H1 (cell line): ENCODE measurements around the gene TJP2. TPM values are rescaled to one million over a fixed set of nuclear protein-coding genes. Genes with fewer than 3 reads are reported as not detected.

Experiments
- BRCA1 ChIP-seq: IDR thresholded peaks from 2 replicates; pipeline ENCODE4 v1.6.1; 2012; ENCODE audit warnings: low read depth, low read length, improper control_type of control experiment
- CHD2 ChIP-seq: IDR thresholded peaks from 2 replicates; pipeline ENCODE4 v1.6.1; 2012; ENCODE audit warnings: low read length, improper control_type of control experiment
- CTBP2 ChIP-seq: IDR thresholded peaks from 2 replicates; pipeline ENCODE4 v1.7.0; 2011; ENCODE audit warnings: borderline replicate concordance, mild to moderate bottlenecking, moderate library complexity, mixed read lengths, low read length; ENCODE audit not compliant: insufficient read depth, insufficient read length
- MAFK ChIP-seq: IDR thresholded peaks from 2 replicates; pipeline ENCODE4 v1.6.1; 2012; ENCODE audit warnings: low read depth, mild to moderate bottlenecking, improper control_type of control experiment, low read length
- TAF1 ChIP-seq: IDR thresholded peaks from 2 replicates; pipeline ENCODE4 v1.6.1; 2011; ENCODE audit warnings: mild to moderate bottlenecking, low read depth, low read length
- polyA plus RNA-seq, 7 experiments: library from polyadenylated mRNA; depleted of rRNA in 3 of 7; stranded (reverse) in 5 of 7; unstranded in 2 of 7; fragments of >200 nt in 5 of 7; fragments of 200-250 nt in 2 of 7; gene quantifications; 1 replicate in 5 of 7; 2 replicates in 1 of 7; 4 replicates in 1 of 7; pipeline versions ENCODE4 v1.2.1 to v1.2.3, GENCODE V29; 2011 to 2013; ENCODE audit warnings: missing spikeins in 2 of 7, mixed read lengths in 2 of 7
- total RNA-seq: library from RNA; stranded (reverse); fragmentation: NEBNext Ultra II Directional; extraction: Animal tissue kit (Norgen Biotek cat#: 25700); gene quantifications from 2 replicates; pipeline ENCODE4 v1.2.1, GENCODE V29; 2021
- TF ChIP-seq, protein P1 (sequence below): fragments of 300-600 bp; sonication (generic); IDR thresholded peaks from 2 replicates; pipeline ENCODE4 v1.7.1; 2012; ENCODE audit warnings: low read length, moderate library complexity, mild to moderate bottlenecking, inconsistent platforms; ENCODE audit not compliant: insufficient replicate concordance

TJP2 gene
- total and polyA plus RNA-seq, 2 of the 8 experiments (the other 6 are each of a cell fraction or from before 2014, with no cell fraction given): 54.9 to 137 TPM

- TF ChIP-seq, protein P1, sequence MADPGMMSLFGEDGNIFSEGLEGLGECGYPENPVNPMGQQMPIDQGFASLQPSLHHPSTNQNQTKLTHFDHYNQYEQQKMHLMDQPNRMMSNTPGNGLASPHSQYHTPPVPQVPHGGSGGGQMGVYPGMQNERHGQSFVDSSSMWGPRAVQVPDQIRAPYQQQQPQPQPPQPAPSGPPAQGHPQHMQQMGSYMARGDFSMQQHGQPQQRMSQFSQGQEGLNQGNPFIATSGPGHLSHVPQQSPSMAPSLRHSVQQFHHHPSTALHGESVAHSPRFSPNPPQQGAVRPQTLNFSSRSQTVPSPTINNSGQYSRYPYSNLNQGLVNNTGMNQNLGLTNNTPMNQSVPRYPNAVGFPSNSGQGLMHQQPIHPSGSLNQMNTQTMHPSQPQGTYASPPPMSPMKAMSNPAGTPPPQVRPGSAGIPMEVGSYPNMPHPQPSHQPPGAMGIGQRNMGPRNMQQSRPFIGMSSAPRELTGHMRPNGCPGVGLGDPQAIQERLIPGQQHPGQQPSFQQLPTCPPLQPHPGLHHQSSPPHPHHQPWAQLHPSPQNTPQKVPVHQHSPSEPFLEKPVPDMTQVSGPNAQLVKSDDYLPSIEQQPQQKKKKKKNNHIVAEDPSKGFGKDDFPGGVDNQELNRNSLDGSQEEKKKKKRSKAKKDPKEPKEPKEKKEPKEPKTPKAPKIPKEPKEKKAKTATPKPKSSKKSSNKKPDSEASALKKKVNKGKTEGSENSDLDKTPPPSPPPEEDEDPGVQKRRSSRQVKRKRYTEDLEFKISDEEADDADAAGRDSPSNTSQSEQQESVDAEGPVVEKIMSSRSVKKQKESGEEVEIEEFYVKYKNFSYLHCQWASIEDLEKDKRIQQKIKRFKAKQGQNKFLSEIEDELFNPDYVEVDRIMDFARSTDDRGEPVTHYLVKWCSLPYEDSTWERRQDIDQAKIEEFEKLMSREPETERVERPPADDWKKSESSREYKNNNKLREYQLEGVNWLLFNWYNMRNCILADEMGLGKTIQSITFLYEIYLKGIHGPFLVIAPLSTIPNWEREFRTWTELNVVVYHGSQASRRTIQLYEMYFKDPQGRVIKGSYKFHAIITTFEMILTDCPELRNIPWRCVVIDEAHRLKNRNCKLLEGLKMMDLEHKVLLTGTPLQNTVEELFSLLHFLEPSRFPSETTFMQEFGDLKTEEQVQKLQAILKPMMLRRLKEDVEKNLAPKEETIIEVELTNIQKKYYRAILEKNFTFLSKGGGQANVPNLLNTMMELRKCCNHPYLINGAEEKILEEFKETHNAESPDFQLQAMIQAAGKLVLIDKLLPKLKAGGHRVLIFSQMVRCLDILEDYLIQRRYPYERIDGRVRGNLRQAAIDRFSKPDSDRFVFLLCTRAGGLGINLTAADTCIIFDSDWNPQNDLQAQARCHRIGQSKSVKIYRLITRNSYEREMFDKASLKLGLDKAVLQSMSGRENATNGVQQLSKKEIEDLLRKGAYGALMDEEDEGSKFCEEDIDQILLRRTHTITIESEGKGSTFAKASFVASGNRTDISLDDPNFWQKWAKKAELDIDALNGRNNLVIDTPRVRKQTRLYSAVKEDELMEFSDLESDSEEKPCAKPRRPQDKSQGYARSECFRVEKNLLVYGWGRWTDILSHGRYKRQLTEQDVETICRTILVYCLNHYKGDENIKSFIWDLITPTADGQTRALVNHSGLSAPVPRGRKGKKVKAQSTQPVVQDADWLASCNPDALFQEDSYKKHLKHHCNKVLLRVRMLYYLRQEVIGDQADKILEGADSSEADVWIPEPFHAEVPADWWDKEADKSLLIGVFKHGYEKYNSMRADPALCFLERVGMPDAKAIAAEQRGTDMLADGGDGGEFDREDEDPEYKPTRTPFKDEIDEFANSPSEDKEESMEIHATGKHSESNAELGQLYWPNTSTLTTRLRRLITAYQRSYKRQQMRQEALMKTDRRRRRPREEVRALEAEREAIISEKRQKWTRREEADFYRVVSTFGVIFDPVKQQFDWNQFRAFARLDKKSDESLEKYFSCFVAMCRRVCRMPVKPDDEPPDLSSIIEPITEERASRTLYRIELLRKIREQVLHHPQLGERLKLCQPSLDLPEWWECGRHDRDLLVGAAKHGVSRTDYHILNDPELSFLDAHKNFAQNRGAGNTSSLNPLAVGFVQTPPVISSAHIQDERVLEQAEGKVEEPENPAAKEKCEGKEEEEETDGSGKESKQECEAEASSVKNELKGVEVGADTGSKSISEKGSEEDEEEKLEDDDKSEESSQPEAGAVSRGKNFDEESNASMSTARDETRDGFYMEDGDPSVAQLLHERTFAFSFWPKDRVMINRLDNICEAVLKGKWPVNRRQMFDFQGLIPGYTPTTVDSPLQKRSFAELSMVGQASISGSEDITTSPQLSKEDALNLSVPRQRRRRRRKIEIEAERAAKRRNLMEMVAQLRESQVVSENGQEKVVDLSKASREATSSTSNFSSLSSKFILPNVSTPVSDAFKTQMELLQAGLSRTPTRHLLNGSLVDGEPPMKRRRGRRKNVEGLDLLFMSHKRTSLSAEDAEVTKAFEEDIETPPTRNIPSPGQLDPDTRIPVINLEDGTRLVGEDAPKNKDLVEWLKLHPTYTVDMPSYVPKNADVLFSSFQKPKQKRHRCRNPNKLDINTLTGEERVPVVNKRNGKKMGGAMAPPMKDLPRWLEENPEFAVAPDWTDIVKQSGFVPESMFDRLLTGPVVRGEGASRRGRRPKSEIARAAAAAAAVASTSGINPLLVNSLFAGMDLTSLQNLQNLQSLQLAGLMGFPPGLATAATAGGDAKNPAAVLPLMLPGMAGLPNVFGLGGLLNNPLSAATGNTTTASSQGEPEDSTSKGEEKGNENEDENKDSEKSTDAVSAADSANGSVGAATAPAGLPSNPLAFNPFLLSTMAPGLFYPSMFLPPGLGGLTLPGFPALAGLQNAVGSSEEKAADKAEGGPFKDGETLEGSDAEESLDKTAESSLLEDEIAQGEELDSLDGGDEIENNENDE: no peak
- TF ChIP-seq MAFK (no peak), CTBP2 (no peak), TAF1 (no peak), CHD2 (no peak), BRCA1 (no peak)
Measured at GRCh38 chr9:69172895-69173294, 1.2 kb upstream of the TJP2 start (continued).
